OCI-LY1 (cell line): Measurements from ENCODE around the gene SPSB1.

Experiments used
- CTCF ChIP-seq: fragments of 200-600 bp; sonication (generic), shearing (Covaris generic); IDR thresholded peaks from 2 replicates; pipeline ENCODE4 v1.5.1; 2017; ENCODE audit warnings: mild to moderate bottlenecking, antibody characterized with exemption, low read length, moderate library complexity, mixed read lengths
- EZH2 ChIP-seq: fragments of 200-600 bp; sonication (generic), shearing (Covaris generic); IDR thresholded peaks from 2 replicates; pipeline ENCODE4 v1.8.0; 2017; ENCODE audit warnings: borderline replicate concordance, mixed run types, mild to moderate bottlenecking, antibody characterized with exemption, low read length, moderate library complexity, mixed read lengths

GRCh38 chr1:9376430-9376829 is 83.7 kb downstream of the SPSB1 start:
- TF ChIP-seq CTCF (no peak), EZH2 (no peak)
